Skin epidermis (tissue), 12 donors: ENCODE results near the gene SLC6A20.

Experiments
- H3K27ac ChIP-seq, 21 experiments: fragments of 200-600 bp; sonication (generic) in 11 of 21; one replicate each; pipeline ENCODE4 v1.5.0; 2020; ENCODE audit warnings: mild to moderate bottlenecking in 3 of 21, inconsistent platforms in 2 of 21, moderate library complexity in 2 of 21
- H3K4me3 ChIP-seq, 7 experiments: fragments of 200-600 bp; sonication (generic) in 2 of 7; one replicate each; pipeline ENCODE4 v1.5.0; 2020; ENCODE audit warnings: inconsistent platforms in 2 of 7, mild to moderate bottlenecking in 2 of 7, moderate library complexity in 1 of 7

SLC6A20 gene

GRCh38 chr3:45781841-45782240 is 14.5 kb downstream of the SLC6A20 start:
- H3K4me3 ChIP-seq, result no peak overlapping the region
- H3K27ac ChIP-seq, result no peak overlapping the region

GRCh38 chr3:45781271-45781670 is 15.1 kb downstream of the SLC6A20 start:
- no peak overlapping the region for H3K27ac ChIP-seq
- H3K4me3 ChIP-seq, result no peak overlapping the region

- no peak overlapping the region for H3K4me3 ChIP-seq
- no peak overlapping the region for H3K27ac ChIP-seq
Observed at GRCh38 chr3:45779746-45780735, 16.3 kb downstream of the SLC6A20 start.

- H3K27ac ChIP-seq, result no peak overlapping the region
- no peak overlapping the region for H3K4me3 ChIP-seq
Observed at GRCh38 chr3:45778761-45779201, 17.6 kb downstream of the SLC6A20 start.

GRCh38 chr3:45777746-45778386 is 18.5 kb downstream of the SLC6A20 start:
- no peak overlapping the region for H3K27ac ChIP-seq
- H3K4me3 ChIP-seq, result no peak overlapping the region

GRCh38 chr3:45777111-45777745 is 19.1 kb downstream of the SLC6A20 start:
- Histone ChIP-seq H3K4me3 (no peak overlapping the region), H3K27ac (no peak overlapping the region)

- Histone ChIP-seq H3K4me3 (no peak overlapping the region), H3K27ac (no peak overlapping the region)
Observed at GRCh38 chr3:45776611-45777010, 19.7 kb downstream of the SLC6A20 start.

GRCh38 chr3:45776301-45776595 is 20.1 kb downstream of the SLC6A20 start:
- no peak overlapping the region for H3K4me3 ChIP-seq
- no peak overlapping the region for H3K27ac ChIP-seq

GRCh38 chr3:45775571-45776300 is 20.6 kb downstream of the SLC6A20 start:
- Histone ChIP-seq H3K4me3 (no peak overlapping the region), H3K27ac (no peak overlapping the region)

GRCh38 chr3:45774581-45775521 is 21.5 kb downstream of the SLC6A20 start:
- no peak overlapping the region for H3K27ac ChIP-seq

GRCh38 chr3:45773714-45774449 is 22.5 kb downstream of the SLC6A20 start:
- Histone ChIP-seq H3K4me3 (no peak overlapping the region), H3K27ac (no peak overlapping the region)

More at GRCh38 chr3:45774581-45775521, 21.5 kb downstream of the SLC6A20 start:
- H3K4me3 ChIP-seq, result no peak overlapping the region

GRCh38 chr3:45773072-45773471 is 23.3 kb downstream of the SLC6A20 start:
- H3K27ac ChIP-seq, result no peak overlapping the region

GRCh38 chr3:45772341-45773035 is 23.8 kb downstream of the SLC6A20 start:
- no peak overlapping the region for H3K27ac ChIP-seq
- no peak overlapping the region for H3K4me3 ChIP-seq

More at GRCh38 chr3:45773072-45773471, 23.3 kb downstream of the SLC6A20 start:
- no peak overlapping the region for H3K4me3 ChIP-seq

GRCh38 chr3:45771831-45772230 is 24.5 kb downstream of the SLC6A20 start:
- H3K27ac ChIP-seq, result no peak overlapping the region
- H3K4me3 ChIP-seq, result no peak overlapping the region

GRCh38 chr3:45771166-45771775 is 25.1 kb downstream of the SLC6A20 start:
- Histone ChIP-seq H3K27ac (no peak overlapping the region), H3K4me3 (no peak overlapping the region)

GRCh38 chr3:45765958-45766357 is 30.4 kb downstream of the SLC6A20 start:
- Histone ChIP-seq H3K27ac (no peak overlapping the region), H3K4me3 (no peak overlapping the region)

GRCh38 chr3:45765266-45765851 is 31.0 kb downstream of the SLC6A20 start:
- H3K4me3 ChIP-seq, result no peak overlapping the region
- H3K27ac ChIP-seq, result no peak overlapping the region
